HG02973 (cell line): ENCODE data around the gene RAX2.
A peak's percentile ranks its signal among the peaks of the same experiment; 100 is the strongest.
"Not testable (repeated sequence)": the region's sequence is repeated elsewhere in the genome, so short reads cannot be mapped to it uniquely, and the experiment has no call there.

Experiments
- ATAC-seq: cut with Tn5 transposase; IDR thresholded peaks from one replicate; pipeline ENCODE4 v1.9.1; 2021; ENCODE audit warnings: moderate library complexity; ENCODE audit not compliant: unreplicated experiment

The RAX2 gene

DNA sequence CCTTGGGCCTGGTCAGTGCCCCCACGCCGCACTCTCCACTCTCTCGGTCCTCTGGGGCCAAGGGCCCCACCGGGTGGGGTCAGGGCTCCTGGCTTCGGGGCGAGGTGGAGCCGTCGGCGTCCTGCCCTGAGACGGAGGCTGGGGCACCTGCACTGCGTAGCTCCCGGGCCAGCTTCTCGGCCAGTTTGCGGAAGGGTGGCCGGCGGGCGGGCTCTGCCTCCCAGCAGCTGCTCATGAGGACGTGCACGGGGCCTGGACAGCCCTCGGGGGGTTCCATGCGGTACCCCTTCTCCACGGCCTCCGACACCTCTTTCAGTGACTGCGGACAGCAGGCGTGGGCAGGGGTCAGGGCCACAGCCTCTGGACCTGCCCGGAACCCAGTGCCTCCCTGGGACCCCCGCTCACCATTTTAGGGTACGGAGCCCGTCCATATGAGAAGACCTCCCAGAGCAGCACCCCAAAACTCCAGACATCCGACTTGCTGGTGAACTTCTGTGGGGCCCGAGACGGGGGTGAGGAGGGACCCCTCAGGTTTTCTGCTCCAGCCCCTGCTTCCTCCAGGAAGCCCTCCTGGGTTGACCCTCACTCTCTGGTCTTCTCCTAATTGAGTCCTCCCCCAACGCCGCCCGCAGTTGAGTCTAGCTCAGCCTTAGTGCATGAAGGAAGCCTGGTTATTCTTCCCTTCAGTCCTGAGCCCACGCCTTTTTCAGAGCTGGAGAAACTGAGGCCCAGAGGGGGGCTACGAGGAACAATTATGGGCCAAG, 6.3 kb upstream of the RAX2 start:
- ATAC-seq: no peak

- ATAC-seq: no peak
Observed at GRCh38 chr19:3776479-3777040, 4.5 kb upstream of the RAX2 start.

DNA sequence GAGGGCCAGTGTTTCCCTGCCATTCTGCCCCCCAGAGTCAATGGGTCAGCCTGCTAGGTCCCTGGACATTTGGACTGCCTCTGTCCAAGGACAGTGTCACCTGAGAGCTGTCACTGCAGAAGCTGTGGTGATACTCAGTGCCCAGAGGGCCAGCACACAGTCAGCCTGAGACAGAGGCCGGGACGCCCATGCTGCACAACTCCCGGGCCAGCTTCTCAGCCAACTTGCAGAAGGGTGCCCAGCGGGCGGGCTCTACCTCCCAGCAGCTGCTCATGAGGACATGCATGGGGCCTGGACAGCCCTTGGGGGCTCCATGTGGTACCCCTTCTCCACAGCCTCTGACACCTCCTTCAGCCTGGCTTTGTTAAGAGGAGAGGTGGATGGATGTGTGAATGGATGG, 3.8 kb upstream of the RAX2 start:
- no peak for ATAC-seq

DNA sequence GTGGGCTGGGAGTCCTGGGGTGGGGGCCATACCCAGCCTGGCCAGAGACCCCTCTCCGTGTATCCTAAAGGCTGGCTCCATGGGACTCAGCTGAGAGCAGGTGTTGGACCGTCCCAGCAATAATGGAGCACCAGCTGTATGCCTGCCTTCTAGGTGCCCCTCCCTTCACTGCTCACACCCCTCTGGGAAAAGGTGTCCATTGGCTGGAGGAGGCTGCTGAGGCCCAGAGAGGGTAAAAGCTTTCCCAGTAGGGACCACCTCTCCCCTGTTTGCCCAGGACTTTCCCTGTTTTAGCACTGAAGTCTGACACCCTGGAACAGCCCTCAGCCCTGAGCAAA, 3.3 kb upstream of the RAX2 start:
- no peak for ATAC-seq

- ATAC-seq: no peak
Observed at GRCh38 chr19:3774621-3775373, 2.8 kb upstream of the RAX2 start.

- ATAC-seq: no peak
Observed at GRCh38 chr19:3773814-3774515, 1.9 kb upstream of the RAX2 start.

- ATAC-seq: no peak
Observed at GRCh38 chr19:3771000-3771905, 775 bp downstream of the RAX2 start.

- no peak for ATAC-seq
Observed at GRCh38 chr19:3770136-3770999, 1.7 kb downstream of the RAX2 start.

- ATAC-seq: no peak
Observed at GRCh38 chr19:3769494-3769893, 2.5 kb downstream of the RAX2 start.

- no peak for ATAC-seq
Observed at GRCh38 chr19:3768748-3769099, 3.3 kb downstream of the RAX2 start.

DNA sequence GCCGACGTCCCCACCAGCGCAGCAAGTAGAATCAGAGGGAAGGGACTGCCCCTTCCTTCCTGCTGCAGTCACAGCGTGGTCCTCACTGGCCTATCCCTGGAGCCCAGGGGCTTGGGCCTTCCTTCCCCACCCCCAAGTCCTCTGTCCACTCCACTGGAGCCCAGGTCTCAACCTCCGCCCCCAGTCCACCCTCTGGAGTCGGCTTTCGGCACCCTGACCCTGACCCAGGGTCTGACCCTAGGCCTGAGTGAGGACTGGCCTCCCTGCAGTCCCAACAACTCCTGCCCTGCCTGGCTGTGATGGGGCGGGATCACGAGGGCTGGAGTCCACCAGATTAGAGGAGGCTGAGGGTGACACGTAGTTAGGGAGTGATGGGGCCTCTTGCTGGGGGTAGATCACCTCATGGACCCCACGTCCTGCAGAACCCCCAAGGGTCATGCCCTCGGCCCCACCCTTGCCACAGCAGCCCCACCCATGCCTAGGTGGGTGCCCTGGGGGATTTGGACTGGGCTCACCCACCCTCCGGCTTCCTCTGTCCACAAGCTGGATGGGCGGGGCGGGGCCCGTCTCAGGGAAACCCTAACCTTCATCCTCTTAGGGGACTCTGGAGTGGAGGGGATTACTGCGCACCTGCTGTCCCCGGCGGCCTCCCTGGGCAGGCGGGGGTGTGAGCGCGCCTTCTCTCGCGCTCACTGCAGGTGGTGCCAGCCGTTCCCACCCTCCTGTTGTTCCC, 3.8 kb downstream of the RAX2 start:
- no peak for ATAC-seq

GRCh38 chr19:3767050-3767449, 5.0 kb downstream of the RAX2 start:
- ATAC-seq: no peak

DNA sequence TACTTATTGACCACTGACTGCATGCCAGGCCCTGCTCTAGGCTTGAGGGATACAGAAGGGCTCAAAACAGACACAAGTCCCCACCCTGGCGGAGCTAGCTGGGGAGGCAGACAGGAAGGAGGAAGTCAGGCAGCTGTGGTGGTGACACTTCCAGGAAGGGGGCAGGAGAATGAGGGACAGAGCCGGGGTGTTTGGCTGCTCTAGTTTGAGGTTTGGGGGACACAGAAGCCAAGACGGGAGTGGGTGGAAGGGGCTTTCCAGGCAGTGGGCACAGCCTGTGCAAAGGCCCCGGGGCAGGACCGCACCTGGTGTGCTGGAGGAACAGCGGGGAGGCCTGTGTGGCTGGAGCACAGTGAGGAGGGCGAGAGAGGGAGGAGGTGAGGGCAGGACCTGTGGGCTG, 5.5 kb downstream of the RAX2 start:
- ATAC-seq: no peak

- not testable (repeated sequence) for ATAC-seq
Observed at GRCh38 chr19:3765757-3766156, 6.3 kb downstream of the RAX2 start.

- no peak for ATAC-seq
Observed at GRCh38 chr19:3765121-3765520, 6.9 kb downstream of the RAX2 start.

- peak; percentile 65 for ATAC-seq
Observed at GRCh38 chr19:3762501-3763459, 9.2 kb downstream of the RAX2 start, which contains the start of gene MRPL54. TSS of gene MRPL54 (plus strand) at chr19:3762682. CDS start at chr19:3762701, 19 bp downstream.

DNA sequence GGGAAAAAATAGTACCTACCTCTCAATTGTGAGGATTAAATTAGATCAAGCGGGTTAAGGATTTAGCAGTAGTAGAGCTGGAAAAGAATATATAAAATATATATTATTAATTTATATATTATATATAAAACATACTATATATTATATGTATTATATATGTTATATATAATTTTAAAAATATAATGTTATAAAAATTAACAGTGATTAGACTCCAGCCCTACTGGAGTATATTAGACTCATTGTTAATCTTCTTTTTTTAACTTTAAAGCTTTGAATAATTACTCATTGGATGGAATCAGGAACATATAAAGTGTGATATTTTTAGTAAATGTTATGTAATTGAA, 9.9 kb downstream of the RAX2 start:
- ATAC-seq: no peak
